Measurements from ENCODE around the gene SOX2.

GRCh38 chr3:181718369-181718768 is 6.6 kb downstream of the SOX2 start:
- no peak for TF ChIP-seq CTCF (CRISPR knock-in tag; IDR thresholded peaks at IDR 0.05)
- no peak for TF ChIP-seq GABPB1 (CRISPR knock-in tag; IDR thresholded peaks at IDR 0.05)
- no peak for TF ChIP-seq CREM (IDR thresholded peaks at IDR 0.05)
- TF ChIP-seq CREM (CRISPR knock-in tag; IDR thresholded peaks at IDR 0.05): no peak
- no peak for TF ChIP-seq HNRNPK (IDR thresholded peaks at IDR 0.05; ENCODE audit: low read depth, low read length, poor library complexity, severe bottlenecking)
- no peak for TF ChIP-seq ELF4 (CRISPR knock-in tag; IDR thresholded peaks at IDR 0.05; ENCODE audit: borderline replicate concordance)
